IPS-11a (cell line): ENCODE data around the gene CALML6.
"Not testable (repeated sequence)": the region's sequence is repeated elsewhere in the genome, so short reads cannot be mapped to it uniquely, and the experiment has no call there.

Experiments used
- H3K4me3 ChIP-seq: one replicate; pipeline ENCODE4 v1.5.1; 2013; ENCODE audit warnings: low read depth, low read length, control low read depth

Gene CALML6

GRCh38 chr1:1914971-1915692 lies at the start of gene CALML6:
TSS of gene CALML6 (plus strand) at chr1:1915260. CDS start at chr1:1915281, 21 bp downstream.
- no peak within 1 kb of the TSS for H3K4me3 ChIP-seq

GRCh38 chr1:1867164-1867563 lies 47.9 kb upstream of the CALML6 start:
- no peak overlapping the region for H3K4me3 ChIP-seq

GRCh38 chr1:1869469-1869868 lies 45.6 kb upstream of the CALML6 start:
- H3K4me3 ChIP-seq: no peak overlapping the region

GRCh38 chr1:1872329-1872994 lies 42.6 kb upstream of the CALML6 start:
- H3K4me3 ChIP-seq: no peak overlapping the region

GRCh38 chr1:1873186-1873585 lies 41.9 kb upstream of the CALML6 start:
- no peak overlapping the region for H3K4me3 ChIP-seq

- no peak overlapping the region for H3K4me3 ChIP-seq
Observed at GRCh38 chr1:1874901-1875300, 40.2 kb upstream of the CALML6 start.

- H3K4me3 ChIP-seq: no peak overlapping the region
Observed at GRCh38 chr1:1875932-1876331, 39.1 kb upstream of the CALML6 start.

- no peak overlapping the region for H3K4me3 ChIP-seq
Observed at GRCh38 chr1:1876335-1876930, 38.6 kb upstream of the CALML6 start.

GRCh38 chr1:1877865-1878436 lies 37.1 kb upstream of the CALML6 start:
- H3K4me3 ChIP-seq: no peak overlapping the region

GRCh38 chr1:1879942-1880341 lies 35.1 kb upstream of the CALML6 start:
- no peak overlapping the region for H3K4me3 ChIP-seq

GRCh38 chr1:1880617-1881312 lies 34.3 kb upstream of the CALML6 start:
- no peak overlapping the region for H3K4me3 ChIP-seq

- no peak overlapping the region for H3K4me3 ChIP-seq
Observed at GRCh38 chr1:1881727-1882126, 33.3 kb upstream of the CALML6 start.

GRCh38 chr1:1883092-1883873 lies 31.8 kb upstream of the CALML6 start:
- no peak overlapping the region for H3K4me3 ChIP-seq

GRCh38 chr1:1883890-1884289 lies 31.2 kb upstream of the CALML6 start:
- not testable (repeated sequence) for H3K4me3 ChIP-seq

GRCh38 chr1:1889090-1889750 lies 25.8 kb upstream of the CALML6 start:
- H3K4me3 ChIP-seq: peak overlapping the region; percentile 97

GRCh38 chr1:1889847-1890505 lies 25.1 kb upstream of the CALML6 start:
- peak overlapping the region; percentile 97 for H3K4me3 ChIP-seq

- peak within 1 kb of the TSS; percentile 97 for H3K4me3 ChIP-seq
Observed at GRCh38 chr1:1890506-1891348, 24.3 kb upstream of the CALML6 start, which contains the start of gene GNB1. TSS of gene GNB1 (minus strand) at chr1:1891087. CDS start at chr1:1825453, 65,634 bp downstream.

- H3K4me3 ChIP-seq: peak overlapping the region; percentile 37
Observed at GRCh38 chr1:1891349-1892078, 23.5 kb upstream of the CALML6 start.
